GM19468 (cell line): ENCODE data around the gene DYSF.

Experiments used
- ATAC-seq: cut with Tn5 transposase; IDR thresholded peaks from one replicate; pipeline ENCODE4 v1.9.1; 2021; ENCODE audit warnings: mild to moderate bottlenecking, moderate library complexity, moderate number of reproducible peaks; ENCODE audit not compliant: unreplicated experiment; ENCODE audit errors: extremely low read depth

DYSF gene

DNA sequence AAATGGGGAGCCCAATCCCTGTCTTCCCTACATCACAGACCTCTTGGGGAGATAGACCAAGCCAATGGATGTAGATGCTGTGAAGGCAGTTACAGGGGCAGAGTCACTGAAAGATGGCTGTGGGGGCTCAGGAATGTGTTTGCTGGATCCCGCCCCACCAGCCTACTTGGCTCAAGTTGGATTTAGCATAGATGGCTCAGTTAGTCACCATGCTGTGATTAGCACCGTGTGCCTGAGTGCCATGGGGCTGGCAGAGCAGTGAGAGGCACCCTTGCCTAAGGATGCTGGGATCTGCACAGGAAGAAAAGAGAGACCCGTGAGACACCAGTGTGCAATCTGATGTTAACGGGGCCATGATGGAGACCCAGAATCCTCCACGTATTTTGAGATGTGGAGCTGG is 228.3 kb downstream of the DYSF start:
- no peak for ATAC-seq

DNA sequence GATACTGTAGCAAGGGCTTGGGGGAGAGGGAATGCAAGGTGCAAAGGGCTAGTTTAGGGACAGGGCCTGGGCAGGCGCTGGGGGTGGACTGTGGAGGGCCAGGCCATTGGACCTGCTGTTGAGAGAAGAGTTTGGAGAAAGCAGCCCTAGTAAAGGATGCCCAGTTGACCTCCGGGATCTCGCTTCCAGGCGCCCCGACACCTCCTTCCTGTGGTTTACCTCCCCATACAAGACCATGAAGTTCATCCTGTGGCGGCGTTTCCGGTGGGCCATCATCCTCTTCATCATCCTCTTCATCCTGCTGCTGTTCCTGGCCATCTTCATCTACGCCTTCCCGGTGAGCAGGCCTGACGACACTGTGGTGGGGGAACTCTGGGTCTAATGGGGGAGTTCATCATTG is 229.0 kb downstream of the DYSF start:
- no peak for ATAC-seq

- no peak for ATAC-seq
These were observed 229.7 kb downstream of the DYSF start for GRCh38 chr2:71683070-71683469.

DNA sequence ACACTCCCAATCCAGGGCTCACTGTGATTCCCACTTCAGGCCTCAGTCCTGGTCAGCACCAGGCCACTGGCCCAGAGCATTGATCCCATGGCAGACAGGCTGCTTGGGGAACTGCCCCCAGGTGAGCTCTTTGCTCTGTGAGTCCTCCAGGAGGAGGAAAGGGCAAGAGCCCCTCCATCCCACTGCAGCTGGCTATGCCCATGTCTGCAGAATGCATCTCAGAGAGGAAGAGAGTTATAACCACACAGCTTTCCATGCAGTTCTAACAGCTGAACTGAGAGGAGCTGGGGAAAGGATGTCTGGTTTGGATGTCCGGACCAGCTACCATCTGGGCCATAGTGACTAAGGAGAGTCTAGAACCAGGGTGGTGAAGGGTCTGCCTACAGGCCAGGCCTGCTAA is 230.3 kb downstream of the DYSF start:
- no peak for ATAC-seq

- no peak for ATAC-seq
These were observed 231.1 kb downstream of the DYSF start for GRCh38 chr2:71684226-71685072.

DNA sequence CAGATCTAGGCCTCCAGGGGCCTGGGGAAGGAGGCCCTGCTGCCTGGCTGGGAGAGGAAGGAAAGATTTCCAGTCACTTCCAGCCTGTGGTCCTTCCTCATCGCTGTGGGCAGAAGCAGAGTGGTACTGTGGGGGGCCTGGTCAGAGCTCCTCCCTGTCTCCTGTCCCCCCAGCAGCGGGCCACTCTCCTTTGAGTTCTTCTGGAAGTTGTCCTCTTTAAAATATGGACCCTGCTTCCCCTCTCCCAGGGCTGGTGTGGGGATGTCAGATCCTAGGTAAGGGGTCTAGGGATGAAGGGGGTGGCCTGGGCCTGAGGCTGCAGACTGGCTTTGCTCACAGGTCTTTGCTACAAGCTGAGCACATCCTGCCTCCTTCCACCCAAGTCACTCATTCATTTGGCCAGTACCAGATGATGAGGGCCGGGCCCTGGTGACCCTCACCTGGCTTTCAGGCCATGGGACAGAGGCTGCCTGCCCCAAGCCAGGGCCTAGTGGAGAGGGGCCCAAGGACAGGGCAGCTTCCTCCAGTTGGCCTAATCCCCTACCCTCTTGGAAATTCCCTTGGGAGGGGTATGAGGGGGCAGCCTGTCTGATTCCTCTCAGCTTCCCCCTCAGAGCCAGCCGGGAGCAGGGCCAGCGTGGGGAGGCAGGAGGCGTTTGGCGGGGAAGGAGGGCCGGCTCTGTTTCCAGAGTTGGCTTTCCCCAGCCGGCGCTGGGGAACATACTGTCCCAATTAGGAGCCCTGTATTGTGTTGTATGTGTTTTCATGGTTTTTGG is 231.9 kb downstream of the DYSF start:
- no peak for ATAC-seq

GRCh38 chr2:71685941-71686611 is 232.7 kb downstream of the DYSF start:
- ATAC-seq: no peak

GRCh38 chr2:71686781-71687180 is 233.4 kb downstream of the DYSF start:
- ATAC-seq: no peak

GRCh38 chr2:71687412-71687811 is 234.1 kb downstream of the DYSF start:
- no peak for ATAC-seq

GRCh38 chr2:71688530-71688929 is 235.2 kb downstream of the DYSF start:
- ATAC-seq: no peak

GRCh38 chr2:71689393-71689792 is 236.0 kb downstream of the DYSF start:
- ATAC-seq: no peak

GRCh38 chr2:71689968-71690834 is 236.8 kb downstream of the DYSF start:
- no peak for ATAC-seq

GRCh38 chr2:71690876-71691475 is 237.6 kb downstream of the DYSF start:
- no peak for ATAC-seq

DNA sequence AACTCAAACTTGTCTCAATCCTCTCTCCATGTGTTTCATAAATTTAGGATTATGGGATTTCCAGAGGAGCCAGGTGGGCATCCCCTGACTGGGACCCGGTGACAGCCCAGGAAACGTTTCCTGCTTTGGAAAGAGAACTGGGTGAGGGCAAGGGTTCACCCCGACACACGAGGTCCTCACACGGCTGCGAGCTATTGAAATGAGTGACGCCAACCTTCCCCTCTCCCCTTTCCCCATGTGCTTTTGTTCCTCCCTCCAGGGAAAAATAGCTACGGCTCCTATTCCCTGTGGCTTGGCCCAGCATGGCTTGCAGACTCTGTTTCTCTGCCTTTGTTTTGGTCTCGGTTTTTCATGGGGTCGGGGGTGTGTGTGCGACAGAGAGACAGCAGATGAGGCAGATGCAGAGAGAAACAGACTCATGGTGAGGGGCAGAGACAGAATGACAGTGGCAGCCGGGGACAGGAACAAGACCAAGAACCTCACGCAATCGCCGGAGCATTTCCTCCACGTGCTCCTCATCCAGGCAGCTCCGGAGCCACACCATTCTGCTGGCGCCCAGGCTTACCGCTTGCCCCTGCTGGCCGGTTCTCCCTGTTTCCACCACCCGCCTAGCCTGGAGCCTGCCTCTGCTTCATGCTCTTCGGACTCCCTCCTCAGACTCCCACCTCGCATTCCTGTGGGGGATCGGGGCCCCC is 238.5 kb downstream of the DYSF start:
- ATAC-seq: no peak

- ATAC-seq: no peak
These were observed 239.4 kb downstream of the DYSF start for GRCh38 chr2:71692621-71693277.

- no peak for ATAC-seq
These were observed 240.2 kb downstream of the DYSF start for GRCh38 chr2:71693286-71694270.

- ATAC-seq: no peak
These were observed 241.3 kb downstream of the DYSF start for GRCh38 chr2:71694501-71695234.
